ENCODE data around the gene NAP1L3.

The NAP1L3 gene

GRCh38 chrX:93673056-93673868 lies at the start of gene NAP1L3:
Gene NAP1L3 (minus strand): TSS chrX:93673578. CDS start chrX:93673304, 274 bp downstream.
- DNase-seq = peak; percentile 57

GRCh38 chrX:93711076-93711475 lies 37.7 kb upstream of the NAP1L3 start:
- no peak for DNase-seq

GRCh38 chrX:93703701-93704100 lies 30.3 kb upstream of the NAP1L3 start:
- no peak for DNase-seq

GRCh38 chrX:93695981-93696380 lies 22.6 kb upstream of the NAP1L3 start:
- DNase-seq = no peak

- DNase-seq = no peak
Observed at GRCh38 chrX:93673869-93674271, 492 bp upstream of the NAP1L3 start, which contains the start of gene FAM133A. Gene FAM133A (plus strand): TSS chrX:93674206. CDS start chrX:93709420, 35,214 bp downstream.

GRCh38 chrX:93660575-93660974 lies 12.8 kb downstream of the NAP1L3 start:
- DNase-seq = no peak

GRCh38 chrX:93649381-93649780 lies 24.0 kb downstream of the NAP1L3 start:
- no peak for DNase-seq

GRCh38 chrX:93637591-93637990 lies 35.8 kb downstream of the NAP1L3 start:
- no peak for DNase-seq
